VCaP (cell line): ENCODE measurements around the gene ST7.

Source experiments
- H3K27ac ChIP-seq: fragments of 450-650 bp; 2 replicates; pipeline ENCODE4 v1.5.1; 2017
- CTCF ChIP-seq: fragments of 450-650 bp; conservative IDR thresholded peaks from 2 replicates; pipeline ENCODE4 v1.5.1; 2017; ENCODE audit warnings: mild to moderate bottlenecking, moderate library complexity

Gene ST7

GRCh38 chr7:116994611-116995010, 41.3 kb downstream of the ST7 start:
- no peak overlapping the region for H3K27ac ChIP-seq
- no peak for TF ChIP-seq CTCF

GRCh38 chr7:116997972-116998371, 44.7 kb downstream of the ST7 start:
- no peak overlapping the region for H3K27ac ChIP-seq
- TF ChIP-seq CTCF, result no peak

GRCh38 chr7:116998567-116999175, 45.4 kb downstream of the ST7 start:
- TF ChIP-seq CTCF, result no peak
- H3K27ac ChIP-seq, result no peak overlapping the region

GRCh38 chr7:116999311-116999710, 46.0 kb downstream of the ST7 start:
- H3K27ac ChIP-seq, result no peak overlapping the region
- no peak for TF ChIP-seq CTCF

GRCh38 chr7:117001283-117001682, 48.0 kb downstream of the ST7 start:
- TF ChIP-seq CTCF, result no peak
- H3K27ac ChIP-seq, result no peak overlapping the region

GRCh38 chr7:117004899-117005298, 51.6 kb downstream of the ST7 start:
- TF ChIP-seq CTCF, result no peak
- no peak overlapping the region for H3K27ac ChIP-seq

- no peak for TF ChIP-seq CTCF
- no peak overlapping the region for H3K27ac ChIP-seq
Observed at GRCh38 chr7:117005449-117005848, 52.1 kb downstream of the ST7 start.
